Neural progenitor cell (in vitro differentiated cells): ENCODE measurements around the gene LRRC8A. TPM values are rescaled to one million over a fixed set of nuclear protein-coding genes. Genes with fewer than 3 reads are reported as not detected.
"Not testable (repeated sequence)": the region's sequence is repeated elsewhere in the genome, so short reads cannot be mapped to it uniquely, and the experiment has no call there.

Experiments used
- DNase-seq: peaks from one replicate; pipeline ENCODE4 v3.0.0-alpha.2; 2016; ENCODE audit warnings: low spot score
- H2AFZ ChIP-seq: fragments of 200-600 bp; sonication (generic); replicated peaks from 2 replicates; pipeline ENCODE4 v1.6.1; 2016; ENCODE audit warnings: antibody characterized with exemption
- H3F3A ChIP-seq: fragments of 200-600 bp; sonication (generic); 2 replicates; pipeline ENCODE4 v1.6.1; 2016; ENCODE audit warnings: antibody characterized with exemption, low read depth
- H3K27ac ChIP-seq: fragments of 200-600 bp; sonication (generic); 2 replicates; pipeline ENCODE4 v1.5.1; 2016; ENCODE audit warnings: mild to moderate bottlenecking
- H3K27me3 ChIP-seq: fragments of 200-600 bp; sonication (generic); 2 replicates; pipeline ENCODE4 v1.6.1; 2016; ENCODE audit warnings: mild to moderate bottlenecking, moderate library complexity
- H3K36me3 ChIP-seq: fragments of 200-600 bp; sonication (generic); 2 replicates; pipeline ENCODE4 v1.5.1; 2016
- H3K4me1 ChIP-seq: fragments of 200-600 bp; sonication (generic); 2 replicates; pipeline ENCODE4 v1.6.1; 2016; ENCODE audit warnings: mixed run types
- H3K4me2 ChIP-seq: fragments of 200-600 bp; sonication (generic); 2 replicates; pipeline ENCODE4 v1.6.1; 2016
- H3K4me3 ChIP-seq: fragments of 200-600 bp; sonication (generic); 2 replicates; pipeline ENCODE4 v1.5.1; 2016
- H3K79me2 ChIP-seq: fragments of 200-600 bp; sonication (generic); 2 replicates; pipeline ENCODE4 v1.6.1; 2016; ENCODE audit warnings: low read depth
- H3K9ac ChIP-seq: fragments of 200-600 bp; sonication (generic); 2 replicates; pipeline ENCODE4 v1.6.1; 2016
- H3K9me3 ChIP-seq: fragments of 200-600 bp; sonication (generic); 2 replicates; pipeline ENCODE4 v1.5.1; 2016; ENCODE audit warnings: low read depth
- H4K20me1 ChIP-seq: fragments of 200-600 bp; sonication (generic); 2 replicates; pipeline ENCODE4 v1.6.1; 2016; ENCODE audit warnings: low read depth
- H3K27ac Mint-ChIP-seq: 3 replicates; pipeline ENCODE4 v1.8.0; 2021; ENCODE audit warnings: mixed read lengths
- H3K27me3 Mint-ChIP-seq: 2 replicates; pipeline ENCODE4 v1.8.0; 2022; ENCODE audit warnings: low read depth, mild to moderate bottlenecking, inconsistent platforms, moderate library complexity, mixed read lengths; ENCODE audit not compliant: insufficient read depth
- H3K36me3 Mint-ChIP-seq: 3 replicates; pipeline ENCODE4 v1.8.0; 2021; ENCODE audit warnings: mixed read lengths
- H3K4me1 Mint-ChIP-seq: 3 replicates; pipeline ENCODE4 v1.8.0; 2021; ENCODE audit warnings: mixed read lengths
- H3K4me3 Mint-ChIP-seq: 3 replicates; pipeline ENCODE4 v1.8.0; 2021; ENCODE audit warnings: mild to moderate bottlenecking, moderate library complexity, mixed read lengths
- H3K9me3 Mint-ChIP-seq: 3 replicates; pipeline ENCODE4 v1.8.0; 2020; ENCODE audit warnings: mixed read lengths
- CTCF ChIP-seq: fragments of 200-600 bp; sonication (generic); IDR thresholded peaks from 2 replicates; pipeline ENCODE4 v1.5.1; 2017; ENCODE audit warnings: antibody characterized with exemption, mild to moderate bottlenecking
- EZH2 ChIP-seq: fragments of 200-600 bp; sonication (generic); IDR thresholded peaks from 2 replicates; pipeline ENCODE4 v1.6.1; 2017; ENCODE audit warnings: antibody characterized with exemption, mild to moderate bottlenecking, moderate library complexity
- EZH2phosphoT487 ChIP-seq: fragments of 200-600 bp; sonication (generic); IDR thresholded peaks from 2 replicates; pipeline ENCODE4 v1.6.1; 2017; ENCODE audit warnings: antibody characterized with exemption
- total RNA-seq: library from RNA; depleted of rRNA; stranded (reverse); fragments of >200 nt; gene quantifications from 2 replicates; pipeline ENCODE4 v1.2.3, GENCODE V29; 2015; ENCODE audit warnings: low replicate concordance

LRRC8A gene
- total RNA-seq, 1 donor from 2014 or later, result 17.1 TPM

GRCh38 chr9:128847803-128848202 lies 34.1 kb upstream of the LRRC8A start:
- Mint-ChIP-seq H3K4me1 (no peaks in the 10 kb centered on the region), H3K27me3 (peaks cover 5% of the 10 kb centered on the region), H3K4me3 (no peak overlapping the region), H3K27ac (no peak overlapping the region), H3K36me3 (peaks cover 18% of the 10 kb centered on the region), H3K9me3 (peaks cover 27% of the 10 kb centered on the region)
- H3K79me2 ChIP-seq, result no peaks in the 10 kb centered on the region
- H2AFZ ChIP-seq, result no peak overlapping the region
- H3K4me1 ChIP-seq, result no peaks in the 10 kb centered on the region
- H3K36me3 ChIP-seq, result no peaks in the 10 kb centered on the region
- no peaks in the 10 kb centered on the region for H3K27me3 ChIP-seq
- no peak for TF ChIP-seq EZH2phosphoT487
- TF ChIP-seq EZH2, result no peak
- TF ChIP-seq CTCF, result no peak
- H3K9me3 ChIP-seq, result no peaks in the 10 kb centered on the region
- H4K20me1 ChIP-seq, result no peaks in the 10 kb centered on the region
- H3K9ac ChIP-seq, result no peak overlapping the region
- DNase-seq, result no peak
- no peak overlapping the region for H3K4me3 ChIP-seq
- no peak overlapping the region for H3K27ac ChIP-seq
- H3F3A ChIP-seq, result no peaks in the 10 kb centered on the region
- no peak overlapping the region for H3K4me2 ChIP-seq

- not testable (repeated sequence) for DNase-seq, H3K36me3 ChIP-seq, H3K4me2 ChIP-seq, H3K4me1 Mint-ChIP-seq, H3K27me3 ChIP-seq, H3K27me3 Mint-ChIP-seq, H3K27ac Mint-ChIP-seq, H3K27ac ChIP-seq, H3K4me3 ChIP-seq, H3K9ac ChIP-seq, H4K20me1 ChIP-seq, H3K4me3 Mint-ChIP-seq, H3F3A ChIP-seq, H3K4me1 ChIP-seq, H3K79me2 ChIP-seq, H2AFZ ChIP-seq, H3K9me3 ChIP-seq
- Mint-ChIP-seq H3K36me3 (peaks cover 18% of the 10 kb centered on the region), H3K9me3 (peaks cover 27% of the 10 kb centered on the region)
Observed at GRCh38 chr9:128851024-128851423, 30.9 kb upstream of the LRRC8A start.

- H3K9me3 Mint-ChIP-seq, result peaks cover 27% of the 10 kb centered on the region
- peak; percentile 52 for TF ChIP-seq CTCF
- H3K79me2 ChIP-seq, H4K20me1 ChIP-seq, H3K9ac ChIP-seq, H3F3A ChIP-seq, H3K27ac ChIP-seq, H3K36me3 ChIP-seq, H3K9me3 ChIP-seq, H3K27me3 ChIP-seq, H3K4me1 Mint-ChIP-seq, H3K27me3 Mint-ChIP-seq, H3K4me2 ChIP-seq, H3K27ac Mint-ChIP-seq, H3K4me3 Mint-ChIP-seq, H3K4me1 ChIP-seq, H2AFZ ChIP-seq, H3K4me3 ChIP-seq: not testable (repeated sequence)
- peak; percentile 53 for DNase-seq
- H3K36me3 Mint-ChIP-seq, result peaks cover 18% of the 10 kb centered on the region
Observed at GRCh38 chr9:128851779-128852600, 29.9 kb upstream of the LRRC8A start.

GRCh38 chr9:128852646-128853045 lies 29.3 kb upstream of the LRRC8A start:
- not testable (repeated sequence) for H3F3A ChIP-seq, DNase-seq, H3K27me3 Mint-ChIP-seq, H3K4me2 ChIP-seq, H3K9me3 ChIP-seq, H2AFZ ChIP-seq, H3K4me1 ChIP-seq, H3K4me3 Mint-ChIP-seq, H3K4me3 ChIP-seq, H3K27ac Mint-ChIP-seq, H3K4me1 Mint-ChIP-seq, H3K27me3 ChIP-seq, H4K20me1 ChIP-seq, H3K79me2 ChIP-seq, H3K27ac ChIP-seq, H3K9ac ChIP-seq, H3K36me3 ChIP-seq
- peaks cover 17% of the 10 kb centered on the region for H3K36me3 Mint-ChIP-seq
- H3K9me3 Mint-ChIP-seq, result peaks cover 24% of the 10 kb centered on the region

- not testable (repeated sequence) for H3K4me3 ChIP-seq, H4K20me1 ChIP-seq, H3K4me3 Mint-ChIP-seq, H3F3A ChIP-seq, H2AFZ ChIP-seq, H3K27ac ChIP-seq, H3K27me3 Mint-ChIP-seq, H3K9me3 ChIP-seq, H3K4me1 ChIP-seq, DNase-seq, H3K4me1 Mint-ChIP-seq, H3K9ac ChIP-seq, H3K36me3 ChIP-seq, H3K4me2 ChIP-seq, H3K27ac Mint-ChIP-seq, H3K27me3 ChIP-seq, H3K79me2 ChIP-seq
- Mint-ChIP-seq H3K9me3 (peaks cover 16% of the 10 kb centered on the region), H3K36me3 (peaks cover 14% of the 10 kb centered on the region)
Observed at GRCh38 chr9:128854454-128854853, 27.5 kb upstream of the LRRC8A start.

- not testable (repeated sequence) for H3K27me3 Mint-ChIP-seq, H3K4me3 Mint-ChIP-seq, H3K9ac ChIP-seq, H3K36me3 Mint-ChIP-seq, H3K36me3 ChIP-seq, H3K9me3 ChIP-seq, H3K4me1 ChIP-seq, H3F3A ChIP-seq, DNase-seq, H3K9me3 Mint-ChIP-seq, H3K4me3 ChIP-seq, H3K27ac ChIP-seq, H3K27me3 ChIP-seq, H3K79me2 ChIP-seq, H4K20me1 ChIP-seq, H3K4me2 ChIP-seq, H3K27ac Mint-ChIP-seq, H2AFZ ChIP-seq
- H3K4me1 Mint-ChIP-seq, result peaks cover 12% of the 10 kb centered on the region
Observed at GRCh38 chr9:128858476-128858875, 23.5 kb upstream of the LRRC8A start.
